ENCODE data around the gene TRIM7. TPM values are rescaled to one million over a fixed set of nuclear protein-coding genes. Genes with fewer than 3 reads are reported as not detected.

TRIM7 gene
- total and polyA plus RNA-seq, 9 of the 15 experiments (the other 6 are each of a cell fraction or from before 2014, with no cell fraction given), result 2.6 to 14.9 (median 8.9) TPM

DNA sequence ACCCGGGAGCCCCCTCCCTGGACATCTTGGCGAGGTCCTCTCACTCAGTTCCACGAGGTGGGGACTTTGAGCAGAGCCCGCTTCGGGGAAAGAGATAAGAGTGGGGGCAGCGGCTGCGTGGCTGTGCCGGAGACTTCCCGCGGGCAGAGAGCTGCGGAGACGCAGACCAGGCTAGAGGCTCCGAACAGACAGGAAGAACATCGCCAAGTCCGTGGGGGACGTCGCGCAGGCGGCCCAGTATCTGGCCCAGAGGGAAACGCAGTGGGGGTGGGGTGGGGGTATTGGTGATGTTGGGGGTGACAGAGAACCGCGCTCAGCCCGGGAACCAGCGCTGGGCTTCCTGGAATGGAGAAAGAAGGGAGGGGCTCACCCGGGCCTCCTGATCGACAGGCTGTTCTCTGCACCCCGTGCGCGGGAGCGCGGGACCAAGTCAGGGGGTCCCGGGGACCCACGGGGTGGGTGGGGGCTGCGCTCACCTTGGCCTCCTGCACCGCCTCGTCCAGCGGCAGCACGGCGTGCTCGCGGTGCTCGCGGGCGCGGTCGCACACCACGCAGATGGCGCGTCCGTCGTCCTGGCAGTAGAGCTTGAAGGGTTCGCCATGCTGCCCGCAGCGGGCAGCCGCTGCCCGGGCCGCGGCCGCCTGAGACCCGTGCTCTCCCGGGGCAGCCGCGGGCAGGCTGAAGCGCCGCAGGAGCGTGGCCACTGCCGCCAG lies 727 bp downstream of the TRIM7 start (continued):
- TF ChIP-seq, protein P1, sequence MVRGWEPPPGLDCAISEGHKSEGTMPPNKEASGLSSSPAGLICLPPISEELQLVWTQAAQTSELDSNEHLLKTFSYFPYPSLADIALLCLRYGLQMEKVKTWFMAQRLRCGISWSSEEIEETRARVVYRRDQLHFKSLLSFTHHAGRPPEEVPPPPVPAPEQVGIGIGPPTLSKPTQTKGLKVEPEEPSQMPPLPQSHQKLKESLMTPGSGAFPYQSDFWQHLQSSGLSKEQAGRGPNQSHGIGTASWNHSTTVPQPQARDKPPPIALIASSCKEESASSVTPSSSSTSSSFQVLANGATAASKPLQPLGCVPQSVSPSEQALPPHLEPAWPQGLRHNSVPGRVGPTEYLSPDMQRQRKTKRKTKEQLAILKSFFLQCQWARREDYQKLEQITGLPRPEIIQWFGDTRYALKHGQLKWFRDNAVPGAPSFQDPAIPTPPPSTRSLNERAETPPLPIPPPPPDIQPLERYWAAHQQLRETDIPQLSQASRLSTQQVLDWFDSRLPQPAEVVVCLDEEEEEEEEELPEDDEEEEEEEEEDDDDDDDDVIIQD (CRISPR knock-in tag; IDR thresholded peaks at IDR 0.05), result no peak
- TF ChIP-seq NFXL1 (CRISPR knock-in tag; IDR thresholded peaks at IDR 0.05), result no peak
- TF ChIP-seq, protein P2, sequence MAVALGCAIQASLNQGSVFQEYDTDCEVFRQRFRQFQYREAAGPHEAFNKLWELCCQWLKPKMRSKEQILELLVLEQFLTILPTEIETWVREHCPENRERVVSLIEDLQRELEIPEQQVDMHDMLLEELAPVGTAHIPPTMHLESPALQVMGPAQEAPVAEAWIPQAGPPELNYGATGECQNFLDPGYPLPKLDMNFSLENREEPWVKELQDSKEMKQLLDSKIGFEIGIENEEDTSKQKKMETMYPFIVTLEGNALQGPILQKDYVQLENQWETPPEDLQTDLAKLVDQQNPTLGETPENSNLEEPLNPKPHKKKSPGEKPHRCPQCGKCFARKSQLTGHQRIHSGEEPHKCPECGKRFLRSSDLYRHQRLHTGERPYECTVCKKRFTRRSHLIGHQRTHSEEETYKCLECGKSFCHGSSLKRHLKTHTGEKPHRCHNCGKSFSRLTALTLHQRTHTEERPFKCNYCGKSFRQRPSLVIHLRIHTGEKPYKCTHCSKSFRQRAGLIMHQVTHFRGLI (CRISPR knock-in tag; IDR thresholded peaks at IDR 0.05), result no peak
- TF ChIP-seq NFIC (IDR thresholded peaks at IDR 0.05), result peak; percentile 64
- no peak for TF ChIP-seq ESRRA (IDR thresholded peaks at IDR 0.05; ENCODE audit: borderline replicate concordance, low read depth)
- TF ChIP-seq, protein P3, sequence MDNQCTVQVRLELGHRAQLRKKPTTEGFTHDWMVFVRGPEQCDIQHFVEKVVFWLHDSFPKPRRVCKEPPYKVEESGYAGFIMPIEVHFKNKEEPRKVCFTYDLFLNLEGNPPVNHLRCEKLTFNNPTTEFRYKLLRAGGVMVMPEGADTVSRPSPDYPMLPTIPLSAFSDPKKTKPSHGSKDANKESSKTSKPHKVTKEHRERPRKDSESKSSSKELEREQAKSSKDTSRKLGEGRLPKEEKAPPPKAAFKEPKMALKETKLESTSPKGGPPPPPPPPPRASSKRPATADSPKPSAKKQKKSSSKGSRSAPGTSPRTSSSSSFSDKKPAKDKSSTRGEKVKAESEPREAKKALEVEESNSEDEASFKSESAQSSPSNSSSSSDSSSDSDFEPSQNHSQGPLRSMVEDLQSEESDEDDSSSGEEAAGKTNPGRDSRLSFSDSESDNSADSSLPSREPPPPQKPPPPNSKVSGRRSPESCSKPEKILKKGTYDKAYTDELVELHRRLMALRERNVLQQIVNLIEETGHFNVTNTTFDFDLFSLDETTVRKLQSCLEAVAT (IDR thresholded peaks at IDR 0.05), result no peak
- TF ChIP-seq, protein P4, sequence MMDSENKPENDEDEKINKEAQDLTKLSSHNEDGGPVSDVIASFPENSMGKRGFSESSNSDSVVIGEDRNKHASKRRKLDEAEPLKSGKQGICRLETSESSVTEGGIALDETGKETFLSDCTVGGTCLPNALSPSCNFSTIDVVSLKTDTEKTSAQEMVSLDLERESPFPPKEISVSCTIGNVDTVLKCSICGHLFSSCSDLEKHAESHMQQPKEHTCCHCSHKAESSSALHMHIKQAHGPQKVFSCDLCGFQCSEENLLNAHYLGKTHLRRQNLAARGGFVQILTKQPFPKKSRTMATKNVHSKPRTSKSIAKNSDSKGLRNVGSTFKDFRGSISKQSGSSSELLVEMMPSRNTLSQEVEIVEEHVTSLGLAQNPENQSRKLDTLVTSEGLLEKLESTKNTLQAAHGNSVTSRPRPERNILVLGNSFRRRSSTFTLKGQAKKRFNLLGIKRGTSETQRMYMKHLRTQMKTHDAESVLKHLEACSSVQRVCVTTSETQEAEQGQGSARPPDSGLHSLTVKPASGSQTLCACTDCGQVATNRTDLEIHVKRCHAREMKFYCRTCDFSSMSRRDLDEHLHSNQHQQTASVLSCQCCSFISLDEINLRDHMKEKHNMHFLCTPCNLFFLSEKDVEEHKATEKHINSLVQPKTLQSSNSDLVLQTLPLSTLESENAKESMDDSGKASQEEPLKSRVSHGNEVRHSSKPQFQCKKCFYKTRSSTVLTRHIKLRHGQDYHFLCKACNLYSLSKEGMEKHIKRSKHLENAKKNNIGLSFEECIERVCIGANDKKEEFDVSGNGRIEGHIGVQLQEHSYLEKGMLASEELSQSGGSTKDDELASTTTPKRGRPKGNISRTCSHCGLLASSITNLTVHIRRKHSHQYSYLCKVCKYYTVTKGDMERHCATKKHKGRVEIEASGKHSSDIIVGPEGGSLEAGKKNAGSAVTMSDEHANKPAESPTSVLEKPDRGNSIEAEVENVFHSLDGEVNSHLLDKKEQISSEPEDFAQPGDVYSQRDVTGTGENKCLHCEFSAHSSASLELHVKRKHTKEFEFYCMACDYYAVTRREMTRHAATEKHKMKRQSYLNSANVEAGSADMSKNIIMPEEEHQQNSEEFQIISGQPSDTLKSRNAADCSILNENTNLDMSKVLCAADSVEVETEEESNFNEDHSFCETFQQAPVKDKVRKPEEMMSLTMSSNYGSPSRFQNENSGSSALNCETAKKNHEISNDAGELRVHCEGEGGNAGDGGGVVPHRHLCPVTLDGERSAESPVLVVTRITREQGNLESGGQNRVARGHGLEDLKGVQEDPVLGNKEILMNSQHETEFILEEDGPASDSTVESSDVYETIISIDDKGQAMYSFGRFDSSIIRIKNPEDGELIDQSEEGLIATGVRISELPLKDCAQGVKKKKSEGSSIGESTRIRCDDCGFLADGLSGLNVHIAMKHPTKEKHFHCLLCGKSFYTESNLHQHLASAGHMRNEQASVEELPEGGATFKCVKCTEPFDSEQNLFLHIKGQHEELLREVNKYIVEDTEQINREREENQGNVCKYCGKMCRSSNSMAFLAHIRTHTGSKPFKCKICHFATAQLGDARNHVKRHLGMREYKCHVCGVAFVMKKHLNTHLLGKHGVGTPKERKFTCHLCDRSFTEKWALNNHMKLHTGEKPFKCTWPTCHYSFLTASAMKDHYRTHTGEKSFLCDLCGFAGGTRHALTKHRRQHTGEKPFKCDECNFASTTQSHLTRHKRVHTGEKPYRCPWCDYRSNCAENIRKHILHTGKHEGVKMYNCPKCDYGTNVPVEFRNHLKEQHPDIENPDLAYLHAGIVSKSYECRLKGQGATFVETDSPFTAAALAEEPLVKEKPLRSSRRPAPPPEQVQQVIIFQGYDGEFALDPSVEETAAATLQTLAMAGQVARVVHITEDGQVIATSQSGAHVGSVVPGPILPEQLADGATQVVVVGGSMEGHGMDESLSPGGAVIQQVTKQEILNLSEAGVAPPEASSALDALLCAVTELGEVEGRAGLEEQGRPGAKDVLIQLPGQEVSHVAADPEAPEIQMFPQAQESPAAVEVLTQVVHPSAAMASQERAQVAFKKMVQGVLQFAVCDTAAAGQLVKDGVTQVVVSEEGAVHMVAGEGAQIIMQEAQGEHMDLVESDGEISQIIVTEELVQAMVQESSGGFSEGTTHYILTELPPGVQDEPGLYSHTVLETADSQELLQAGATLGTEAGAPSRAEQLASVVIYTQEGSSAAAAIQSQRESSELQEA (IDR thresholded peaks at IDR 0.05; ENCODE audit: low read depth), result no peak
- TF ChIP-seq HNRNPH1 (optimal IDR thresholded peaks at IDR 0.05; ENCODE audit: low read depth, low read length), result no peak
- no peak for TF ChIP-seq KDM4B (IDR thresholded peaks at IDR 0.05; ENCODE audit: borderline replicate concordance in 2 of 2, low read depth in 1 of 2)
- TF ChIP-seq EP400 (IDR thresholded peaks at IDR 0.05), result peak; percentile 69; the same call in 1 of the 2 replicates
- peak; percentile 71 for TF ChIP-seq CXXC5 (CRISPR knock-in tag; IDR thresholded peaks at IDR 0.05)
- no peak for TF ChIP-seq ZNF23 (CRISPR knock-in tag; IDR thresholded peaks at IDR 0.05)
- TF ChIP-seq BCOR (IDR thresholded peaks at IDR 0.05), result 0 out of 2 replicates have a peak, but pooled peaks have one; percentile 7
- no peak for TF ChIP-seq KLF6 (CRISPR knock-in tag; IDR thresholded peaks at IDR 0.05; ENCODE audit: borderline replicate concordance)
- no peak for TF ChIP-seq ZNF76 (CRISPR knock-in tag; IDR thresholded peaks at IDR 0.05; ENCODE audit: borderline replicate concordance)
